CD14-positive monocyte (primary cell): ENCODE results near the gene LPAR5. TPM values are rescaled to one million over a fixed set of nuclear protein-coding genes. Genes with fewer than 3 reads are reported as not detected.
A peak's percentile ranks its signal among the peaks of the same experiment; 100 is the strongest.

Experiments used
- DNase-seq, 3 donors: peaks; one replicate each; pipeline ENCODE4 v3.0.0-alpha.2; 2011 to 2022
- H2AFZ ChIP-seq: 2 replicates; pipeline ENCODE4 v1.6.0; 2012; ENCODE audit warnings: mild to moderate bottlenecking, low read depth, low read length, inconsistent platforms; ENCODE audit not compliant: insufficient read depth, poor library complexity, severe bottlenecking
- H3K27ac ChIP-seq, 2 donors: 1 replicate in 1 of 2; 2 replicates in 1 of 2; pipeline ENCODE4 v1.5.1; 2012 to 2013; ENCODE audit warnings: low read length in 2 of 2, control low read depth in 1 of 2, inconsistent platforms in 1 of 2, low read depth in 1 of 2, mild to moderate bottlenecking in 1 of 2
- H3K27me3 ChIP-seq, 2 donors: one replicate each; pipeline versions ENCODE4 v1.6.0 to v1.6.1; 2011 to 2013; ENCODE audit warnings: low read length in 2 of 2; ENCODE audit not compliant: control insufficient read depth in 2 of 2, insufficient read depth in 2 of 2
- H3K36me3 ChIP-seq, 2 donors: replicated peaks in 1 of 2; 1 replicate in 1 of 2; 2 replicates in 1 of 2; pipeline versions ENCODE4 v1.5.1 to v1.6.1; 2012 to 2013; ENCODE audit warnings: low read length in 2 of 2, control low read depth in 1 of 2, inconsistent platforms in 1 of 2, mild to moderate bottlenecking in 1 of 2; ENCODE audit not compliant: insufficient read depth in 2 of 2, control insufficient read depth in 1 of 2
- H3K4me1 ChIP-seq, 2 donors: 1 replicate in 1 of 2; 2 replicates in 1 of 2; pipeline versions ENCODE4 v1.5.1 to v1.6.1; 2012 to 2013; ENCODE audit warnings: low read length in 2 of 2, control low read depth in 1 of 2, inconsistent platforms in 1 of 2, mild to moderate bottlenecking in 1 of 2, moderate library complexity in 1 of 2; ENCODE audit not compliant: insufficient read depth in 2 of 2, control insufficient read depth in 1 of 2
- H3K4me2 ChIP-seq: replicated peaks from 2 replicates; pipeline ENCODE3; 2012; ENCODE audit warnings: low read length, moderate library complexity, mild to moderate bottlenecking; ENCODE audit not compliant: poor library complexity, severe bottlenecking; ENCODE audit errors: extremely low read depth
- H3K4me3 ChIP-seq, 3 experiments: fragments of 200-600 bp in 1 of 3; sonication (generic) in 1 of 3; replicated peaks in 1 of 3; 1 replicate in 2 of 3; 2 replicates in 1 of 3; pipeline ENCODE4 v1.5.1; 2011 to 2013; ENCODE audit warnings: low read length in 3 of 3, mild to moderate bottlenecking in 3 of 3, control low read depth in 2 of 3, low read depth in 2 of 3, inconsistent platforms in 1 of 3, moderate library complexity in 1 of 3
- H3K79me2 ChIP-seq: 2 replicates; pipeline ENCODE4 v1.6.0; 2012; ENCODE audit warnings: mild to moderate bottlenecking, control low read depth, inconsistent platforms, low read length, moderate library complexity; ENCODE audit not compliant: insufficient read depth
- H3K9ac ChIP-seq: 2 replicates; pipeline ENCODE4 v1.6.0; 2017; ENCODE audit warnings: low read length, mild to moderate bottlenecking; ENCODE audit not compliant: insufficient read depth, poor library complexity, severe bottlenecking
- H3K9me3 ChIP-seq, 2 donors: replicated peaks in 1 of 2; 1 replicate in 1 of 2; 2 replicates in 1 of 2; pipeline versions ENCODE4 v1.5.1 to v1.6.1; 2012 to 2013; ENCODE audit warnings: low read length in 2 of 2, control low read depth in 1 of 2; ENCODE audit not compliant: control insufficient read depth in 1 of 2, insufficient read depth in 1 of 2
- H4K20me1 ChIP-seq: 2 replicates; pipeline ENCODE4 v1.6.0; 2012; ENCODE audit warnings: mild to moderate bottlenecking, low read length, control low read depth, moderate library complexity; ENCODE audit not compliant: insufficient read depth
- H3K27ac Mint-ChIP-seq, 7 donors: one replicate each; pipeline ENCODE4 v1.8.0; 2020; ENCODE audit warnings: mild to moderate bottlenecking in 7 of 7, mixed read lengths in 7 of 7, moderate library complexity in 6 of 7, inconsistent platforms in 2 of 7
- H3K27me3 Mint-ChIP-seq, 3 donors: one replicate each; pipeline ENCODE4 v1.8.0; 2021 to 2022; ENCODE audit warnings: low read depth in 3 of 3, mild to moderate bottlenecking in 3 of 3, mixed read lengths in 3 of 3, moderate library complexity in 3 of 3, inconsistent platforms in 1 of 3
- H3K36me3 Mint-ChIP-seq, 2 donors: one replicate each; pipeline ENCODE4 v1.8.0; 2020; ENCODE audit warnings: mixed read lengths in 2 of 2, inconsistent platforms in 1 of 2, mild to moderate bottlenecking in 1 of 2
- H3K4me1 Mint-ChIP-seq: one replicate; pipeline ENCODE4 v1.8.0; 2020; ENCODE audit warnings: mild to moderate bottlenecking, mixed read lengths
- H3K4me3 Mint-ChIP-seq, 2 donors: one replicate each; pipeline ENCODE4 v1.8.0; 2020; ENCODE audit warnings: mild to moderate bottlenecking in 2 of 2, mixed read lengths in 2 of 2, moderate library complexity in 1 of 2
- H3K9me3 Mint-ChIP-seq, 7 donors: one replicate each; pipeline ENCODE4 v1.8.0; 2020 to 2022; ENCODE audit warnings: mixed read lengths in 7 of 7, mild to moderate bottlenecking in 6 of 7, moderate library complexity in 6 of 7, inconsistent platforms in 2 of 7
- WGBS: methylation state at CpG from one replicate; pipeline ENCODE4 v1.1.5; 2013; ENCODE audit warnings: missing lambda C conversion rate; ENCODE audit not compliant: insufficient coverage; 5-methylcytosine and 5-hydroxymethylcytosine counted together
- intact Hi-C, 2 donors: fragments of 100-400 bp; cut with micrococcal nuclease; formaldehyde crosslinking; loops; one replicate each; pipeline versions ENCODE4 v1.15.0 to v1.15.1; 2023
- polyA plus RNA-seq, 3 donors: library from polyadenylated mRNA; depleted of rRNA in 1 of 3; unstranded in 2 of 3; stranded (reverse) in 1 of 3; fragments of 300-500 nt in 2 of 3; fragments of >200 nt in 1 of 3; fragmentation: Illumina TruSeq in 2 of 3; gene quantifications; 1 replicate in 2 of 3; 2 replicates in 1 of 3; pipeline ENCODE4 v1.2.3, GENCODE V29; 2012 to 2021
- TF ChIP-seq, protein P1 (sequence below): fragments of 200-600 bp; IDR thresholded peaks from one replicate; pipeline ENCODE4 v1.8.0; 2022; ENCODE audit warnings: antibody characterized with exemption, mild to moderate bottlenecking

LPAR5 gene
- polyA plus RNA-seq, 3 donors, result 0.11 to 0.18 (median 0.14) TPM

DNA sequence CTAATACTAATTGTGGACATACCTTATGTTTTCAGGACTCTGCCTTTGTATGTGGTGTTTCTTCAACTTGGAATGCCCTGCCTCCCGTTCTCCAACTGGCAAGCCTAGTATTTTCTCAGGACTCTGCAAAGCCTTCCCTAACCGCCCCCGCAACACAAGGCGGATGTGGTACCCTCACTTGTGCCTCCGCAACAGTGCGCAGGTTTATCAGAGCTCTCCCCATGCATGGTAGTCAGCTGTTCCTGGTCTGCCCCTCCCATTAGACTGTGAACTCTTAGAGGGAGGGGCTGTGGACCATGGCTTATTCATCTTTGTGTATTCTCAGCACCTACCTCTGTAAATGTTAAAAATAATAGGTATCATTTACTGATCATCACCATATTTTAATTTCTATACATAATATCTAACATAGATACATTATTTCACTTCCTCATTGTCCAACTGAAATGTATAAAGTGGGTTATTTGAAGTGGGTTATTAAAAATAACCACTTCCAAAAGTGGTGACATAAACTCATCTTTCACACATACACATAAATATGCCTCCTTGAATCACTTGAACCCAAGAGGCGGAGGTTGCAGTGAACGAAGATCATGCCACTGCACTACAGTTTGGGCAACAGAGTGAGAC, 9.0 kb downstream of the LPAR5 start:
- Histone ChIP-seq H3K36me3 (no peaks in the 10 kb centered on the region), H3K4me3 (no peak overlapping the region), H3K9ac (no peak overlapping the region), H3K79me2 (no peaks in the 10 kb centered on the region), H4K20me1 (no peaks in the 10 kb centered on the region), H3K4me2 (no peak overlapping the region), H3K27me3 (no peaks in the 10 kb centered on the region), H3K27ac (no peak overlapping the region), H2AFZ (no peak overlapping the region), H3K4me1 (peaks cover 9 to 15% of the 10 kb centered on the region in 2 donors), H3K9me3 (no peaks in the 10 kb centered on the region)
- DNase-seq, result no peak
- H3K4me3 Mint-ChIP-seq, result no peak overlapping the region
- intact Hi-C loops, result no loop called here
- H3K27ac Mint-ChIP-seq, result peak overlapping the region in 2 of 7 donors; percentile 46 to 51
- peaks cover 0 to 4% (median 1%) of the 10 kb centered on the region in 3 donors for H3K27me3 Mint-ChIP-seq
- no peaks in the 10 kb centered on the region for H3K36me3 Mint-ChIP-seq
- TF ChIP-seq, protein P1, sequence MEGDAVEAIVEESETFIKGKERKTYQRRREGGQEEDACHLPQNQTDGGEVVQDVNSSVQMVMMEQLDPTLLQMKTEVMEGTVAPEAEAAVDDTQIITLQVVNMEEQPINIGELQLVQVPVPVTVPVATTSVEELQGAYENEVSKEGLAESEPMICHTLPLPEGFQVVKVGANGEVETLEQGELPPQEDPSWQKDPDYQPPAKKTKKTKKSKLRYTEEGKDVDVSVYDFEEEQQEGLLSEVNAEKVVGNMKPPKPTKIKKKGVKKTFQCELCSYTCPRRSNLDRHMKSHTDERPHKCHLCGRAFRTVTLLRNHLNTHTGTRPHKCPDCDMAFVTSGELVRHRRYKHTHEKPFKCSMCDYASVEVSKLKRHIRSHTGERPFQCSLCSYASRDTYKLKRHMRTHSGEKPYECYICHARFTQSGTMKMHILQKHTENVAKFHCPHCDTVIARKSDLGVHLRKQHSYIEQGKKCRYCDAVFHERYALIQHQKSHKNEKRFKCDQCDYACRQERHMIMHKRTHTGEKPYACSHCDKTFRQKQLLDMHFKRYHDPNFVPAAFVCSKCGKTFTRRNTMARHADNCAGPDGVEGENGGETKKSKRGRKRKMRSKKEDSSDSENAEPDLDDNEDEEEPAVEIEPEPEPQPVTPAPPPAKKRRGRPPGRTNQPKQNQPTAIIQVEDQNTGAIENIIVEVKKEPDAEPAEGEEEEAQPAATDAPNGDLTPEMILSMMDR, result no peak
- 93% methylated on average over 7 of the region's 8 CpGs for WGBS
- no peaks in the 10 kb centered on the region for H3K9me3 Mint-ChIP-seq
- peaks cover 19% of the 10 kb centered on the region for H3K4me1 Mint-ChIP-seq

DNA sequence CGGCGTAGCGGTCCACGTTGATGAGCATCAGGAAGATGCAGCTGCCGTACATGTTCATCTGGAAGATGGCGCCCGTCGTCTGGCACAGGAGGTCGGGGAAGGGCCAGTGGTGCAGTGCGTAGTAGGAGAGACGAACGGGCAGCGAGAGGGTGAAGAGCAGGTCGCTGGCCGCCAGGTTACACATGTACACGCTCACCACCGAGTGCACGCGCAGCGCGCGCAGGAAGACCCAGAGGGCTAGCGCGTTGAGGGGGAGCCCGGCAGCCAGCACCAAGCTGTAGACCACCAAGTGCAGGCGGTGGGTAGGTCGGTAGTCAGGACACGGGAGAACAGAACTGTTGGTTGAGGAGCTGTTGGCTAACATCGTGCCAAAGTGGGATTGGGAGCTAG, 14.9 kb downstream of the LPAR5 start:
- H3K27ac ChIP-seq, result no peak overlapping the region
- DNase-seq, result peak in 1 of 3 donors; percentile 17
- peaks cover 43% of the 10 kb centered on the region for H3K4me1 Mint-ChIP-seq
- no peaks in the 10 kb centered on the region for H3K79me2 ChIP-seq
- peak overlapping the region; percentile 72 for H3K4me2 ChIP-seq
- no peaks in the 10 kb centered on the region for H3K9me3 ChIP-seq
- H2AFZ ChIP-seq, result peak overlapping the region; percentile 91
- intact Hi-C loops, result loop anchor here in 1 of 2 donors (5.0 kb wide), 1 partner anchor 206 kb away; the partner anchor contains the start of gene P3H3
- no peaks in the 10 kb centered on the region for H4K20me1 ChIP-seq
- peak overlapping the region; percentile 46 for H3K9ac ChIP-seq
- H3K4me1 ChIP-seq, result peaks cover 33 to 38% of the 10 kb centered on the region in 2 donors
- peak overlapping the region in 4 of 7 donors; percentile 10 to 77 (median 49) for H3K27ac Mint-ChIP-seq
- no peaks in the 10 kb centered on the region for H3K27me3 ChIP-seq
- 95% methylated on average over 26 of the region's 29 CpGs for WGBS
- H3K4me3 Mint-ChIP-seq, result peak overlapping the region; percentile 65 to 78
- H3K9me3 Mint-ChIP-seq, result peaks cover 0 to 2% (median 0%) of the 10 kb centered on the region in 7 donors
- H3K27me3 Mint-ChIP-seq, result peaks cover 0 to 3% (median 3%) of the 10 kb centered on the region in 3 donors
- peak overlapping the region in 1 of 3 experiments; percentile 66 for H3K4me3 ChIP-seq
- H3K36me3 Mint-ChIP-seq, result no peaks in the 10 kb centered on the region
- H3K36me3 ChIP-seq, result no peaks in the 10 kb centered on the region
- TF ChIP-seq, protein P1, result peak; percentile 18
